OCI-LY7 (cell line): Measurements from ENCODE around the gene TSEN15.

ENCODE experiments used
- EZH2phosphoT487 ChIP-seq: fragments of 200-600 bp; sonication (generic); IDR thresholded peaks from 2 replicates; pipeline ENCODE4 v1.6.1; 2018; ENCODE audit warnings: low read depth, borderline replicate concordance, mild to moderate bottlenecking, mixed run types, antibody characterized with exemption, low read length, moderate library complexity, mixed read lengths
- TF ChIP-seq, protein P1 (sequence below): fragments of 200-600 bp; sonication (generic); conservative IDR thresholded peaks from 2 replicates; pipeline ENCODE4 v1.5.1; 2014; ENCODE audit warnings: mild to moderate bottlenecking, antibody characterized with exemption, low read length, moderate library complexity, mixed read lengths

DNA sequence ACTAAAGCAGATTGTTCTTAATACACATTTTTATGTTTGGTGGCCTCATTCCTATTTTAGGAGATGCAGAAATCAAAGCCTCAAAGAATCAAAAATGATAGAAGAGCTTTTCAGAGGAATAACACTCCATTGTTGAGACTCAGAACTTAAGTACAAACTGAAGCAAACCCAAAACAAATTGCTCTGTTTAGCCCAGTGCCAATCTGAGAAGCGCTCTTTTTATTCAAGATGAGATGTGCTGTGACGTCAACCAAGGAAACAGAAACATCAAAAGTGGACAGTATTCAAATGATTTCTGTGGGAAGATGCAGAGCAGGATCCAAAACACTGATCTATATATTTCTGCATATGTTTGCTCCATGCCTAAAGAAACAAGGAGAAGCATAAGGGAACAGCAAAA lies 32.0 kb upstream of the TSEN15 start:
- TF ChIP-seq, protein P1, sequence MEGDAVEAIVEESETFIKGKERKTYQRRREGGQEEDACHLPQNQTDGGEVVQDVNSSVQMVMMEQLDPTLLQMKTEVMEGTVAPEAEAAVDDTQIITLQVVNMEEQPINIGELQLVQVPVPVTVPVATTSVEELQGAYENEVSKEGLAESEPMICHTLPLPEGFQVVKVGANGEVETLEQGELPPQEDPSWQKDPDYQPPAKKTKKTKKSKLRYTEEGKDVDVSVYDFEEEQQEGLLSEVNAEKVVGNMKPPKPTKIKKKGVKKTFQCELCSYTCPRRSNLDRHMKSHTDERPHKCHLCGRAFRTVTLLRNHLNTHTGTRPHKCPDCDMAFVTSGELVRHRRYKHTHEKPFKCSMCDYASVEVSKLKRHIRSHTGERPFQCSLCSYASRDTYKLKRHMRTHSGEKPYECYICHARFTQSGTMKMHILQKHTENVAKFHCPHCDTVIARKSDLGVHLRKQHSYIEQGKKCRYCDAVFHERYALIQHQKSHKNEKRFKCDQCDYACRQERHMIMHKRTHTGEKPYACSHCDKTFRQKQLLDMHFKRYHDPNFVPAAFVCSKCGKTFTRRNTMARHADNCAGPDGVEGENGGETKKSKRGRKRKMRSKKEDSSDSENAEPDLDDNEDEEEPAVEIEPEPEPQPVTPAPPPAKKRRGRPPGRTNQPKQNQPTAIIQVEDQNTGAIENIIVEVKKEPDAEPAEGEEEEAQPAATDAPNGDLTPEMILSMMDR, result no peak
- TF ChIP-seq EZH2phosphoT487, result no peak
